Stimulated activated CD8-positive, alpha-beta memory T cell treated with anti-CD3 and anti-CD28 coated beads, Interleukin-4, amount 100 ng/mL, for 24 hours (primary cell): ENCODE data around the gene KAT6B.

Source experiments
- DNase-seq: peaks from one replicate; pipeline ENCODE4 v3.0.0-alpha.2; 2020; ENCODE audit warnings: low read depth

The KAT6B gene

GRCh38 chr10:74921744-74922143, 95.3 kb downstream of the KAT6B start:
- no peak for DNase-seq

DNA sequence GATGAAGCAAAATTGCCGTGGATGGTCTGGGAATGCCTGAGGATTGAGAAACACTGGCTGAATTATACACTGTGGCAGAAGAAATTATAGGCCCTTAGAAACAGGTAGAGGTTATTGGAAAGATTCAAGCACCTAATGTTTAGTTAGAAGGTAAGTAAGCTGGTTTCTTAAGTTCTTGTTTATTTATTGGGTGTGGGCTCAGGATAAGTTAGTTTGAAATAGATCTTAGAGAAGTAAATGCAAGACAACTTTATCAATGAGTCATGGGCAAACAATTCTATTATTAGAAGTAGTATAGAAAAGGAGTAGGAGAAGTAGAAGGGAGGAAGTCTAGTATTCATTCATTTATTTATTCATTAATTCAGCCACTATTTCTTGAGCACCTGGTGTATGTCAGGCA, 96.5 kb downstream of the KAT6B start:
- no peak for DNase-seq

GRCh38 chr10:74923556-74923955, 97.2 kb downstream of the KAT6B start:
- no peak for DNase-seq

- DNase-seq = no peak
Measured at GRCh38 chr10:74924251-74924963, 98.0 kb downstream of the KAT6B start.

DNA sequence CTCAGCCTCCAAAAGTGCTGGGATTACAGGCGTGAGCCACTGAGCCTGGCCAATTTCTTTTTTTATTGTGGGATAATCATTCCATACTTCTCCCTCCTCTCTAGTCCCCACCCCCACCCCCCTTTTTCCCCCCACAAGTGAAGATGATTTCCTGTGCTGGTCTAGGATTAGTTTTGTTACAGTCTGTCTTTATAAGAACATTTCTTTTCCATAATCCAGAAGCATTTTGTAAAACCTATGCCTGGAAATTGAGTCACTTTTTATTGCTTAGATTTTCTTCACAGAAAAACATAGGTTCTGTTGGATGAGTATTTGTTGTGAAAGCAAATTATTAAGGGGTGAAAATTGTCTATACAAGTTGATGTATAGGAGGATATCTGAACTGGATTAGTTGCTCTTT, 98.9 kb downstream of the KAT6B start:
- DNase-seq = no peak

GRCh38 chr10:74925708-74926107, 99.3 kb downstream of the KAT6B start:
- no peak for DNase-seq

GRCh38 chr10:74926791-74927585, 100.6 kb downstream of the KAT6B start:
- DNase-seq = no peak

GRCh38 chr10:74927701-74928100, 101.3 kb downstream of the KAT6B start:
- DNase-seq = no peak

- DNase-seq = no peak
Measured at GRCh38 chr10:74928742-74929191, 102.4 kb downstream of the KAT6B start.

- DNase-seq = no peak
Measured at GRCh38 chr10:74929197-74929596, 102.8 kb downstream of the KAT6B start.

DNA sequence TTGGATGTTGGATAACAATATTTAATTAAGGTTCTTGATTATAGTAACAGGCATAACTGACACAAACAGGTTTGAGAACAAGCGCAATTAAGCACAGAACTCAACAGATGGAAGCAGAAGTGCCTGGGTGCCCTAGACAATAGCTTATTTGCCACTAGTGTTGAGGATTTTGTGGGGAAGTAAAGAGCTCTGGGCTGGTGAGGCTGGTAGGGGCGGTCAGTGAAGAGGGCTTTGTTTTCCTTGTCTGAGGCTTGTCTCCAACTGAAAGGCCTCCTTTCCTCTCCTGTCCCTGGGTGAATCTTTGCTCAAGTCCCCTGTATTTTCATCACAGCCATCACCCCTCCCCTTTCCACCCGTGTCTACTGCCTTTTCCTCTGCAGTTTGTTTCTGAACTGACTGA, 104.6 kb downstream of the KAT6B start:
- DNase-seq = no peak

GRCh38 chr10:74932648-74933047, 106.2 kb downstream of the KAT6B start:
- DNase-seq = no peak

GRCh38 chr10:74934100-74934812, 107.9 kb downstream of the KAT6B start:
- no peak for DNase-seq

- no peak for DNase-seq
Measured at GRCh38 chr10:74936577-74937265, 110.3 kb downstream of the KAT6B start.

- no peak for DNase-seq
Measured at GRCh38 chr10:74937266-74937856, 111.0 kb downstream of the KAT6B start.

DNA sequence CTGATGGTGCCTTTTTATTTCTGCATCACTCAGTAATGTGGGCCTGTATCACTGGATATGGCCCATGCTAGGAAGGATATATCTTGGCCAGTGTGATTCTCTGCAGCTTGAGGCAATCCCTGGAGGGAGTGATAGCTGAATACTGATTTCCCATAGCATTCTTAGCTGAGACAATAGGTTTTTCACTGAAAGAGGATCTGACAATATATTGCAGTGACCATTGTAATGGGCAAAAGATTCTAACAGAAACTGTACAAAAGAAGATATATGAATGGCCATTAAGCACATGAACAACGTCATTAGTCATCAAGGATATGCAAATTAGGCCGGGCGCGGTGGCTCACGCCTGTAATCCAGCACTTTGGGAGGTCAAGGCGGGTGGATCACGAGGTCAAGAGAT, 117.8 kb downstream of the KAT6B start:
- DNase-seq = no peak

GRCh38 chr10:74947781-74948401, 121.5 kb downstream of the KAT6B start:
- DNase-seq = no peak

DNA sequence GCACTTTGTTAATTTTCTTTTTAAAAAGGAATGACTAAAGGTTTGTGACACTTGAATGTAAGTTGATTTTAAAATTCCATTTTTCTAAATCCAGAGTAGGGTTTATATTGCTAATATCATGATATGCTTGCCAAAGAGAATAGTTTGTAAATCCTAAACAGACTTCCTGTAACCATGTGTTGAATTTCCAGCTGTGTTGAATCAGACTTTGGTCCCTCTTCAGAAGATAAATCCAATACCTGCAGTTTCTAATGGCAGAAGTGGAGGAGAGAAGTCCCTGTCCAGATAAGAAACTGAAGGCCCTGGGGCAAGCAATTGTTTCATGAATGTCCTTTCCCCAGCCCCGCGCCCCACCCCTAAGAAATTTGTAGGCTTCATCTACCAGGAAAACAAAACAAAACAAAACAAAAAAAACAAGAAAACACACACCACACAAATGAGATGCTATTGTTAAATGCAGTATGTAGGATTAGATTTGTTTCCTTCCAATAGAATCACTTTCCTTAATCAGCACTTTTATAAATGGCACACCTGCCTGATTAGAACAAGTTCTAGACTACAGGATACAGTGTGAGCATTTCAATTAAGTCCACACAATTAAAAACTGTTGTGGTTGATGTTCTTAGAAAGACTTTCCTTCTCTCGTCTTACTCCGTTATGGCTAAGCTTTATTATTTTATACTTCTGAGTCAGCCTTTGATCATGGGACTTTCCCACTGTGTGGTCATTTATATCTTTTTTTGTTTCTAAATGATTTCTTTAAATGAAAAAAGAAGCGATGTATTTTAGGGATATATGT, 122.8 kb downstream of the KAT6B start:
- DNase-seq = no peak

GRCh38 chr10:74949843-74950765, 123.7 kb downstream of the KAT6B start:
- DNase-seq = no peak
